Inflammatory macrophage (primary cell): ENCODE results near the gene KCNMB2.

Source experiments
- DNase-seq, 2 donors: peaks; one replicate each; pipeline ENCODE4 v3.0.0-alpha.2; 2020 to 2022

KCNMB2 gene

DNA sequence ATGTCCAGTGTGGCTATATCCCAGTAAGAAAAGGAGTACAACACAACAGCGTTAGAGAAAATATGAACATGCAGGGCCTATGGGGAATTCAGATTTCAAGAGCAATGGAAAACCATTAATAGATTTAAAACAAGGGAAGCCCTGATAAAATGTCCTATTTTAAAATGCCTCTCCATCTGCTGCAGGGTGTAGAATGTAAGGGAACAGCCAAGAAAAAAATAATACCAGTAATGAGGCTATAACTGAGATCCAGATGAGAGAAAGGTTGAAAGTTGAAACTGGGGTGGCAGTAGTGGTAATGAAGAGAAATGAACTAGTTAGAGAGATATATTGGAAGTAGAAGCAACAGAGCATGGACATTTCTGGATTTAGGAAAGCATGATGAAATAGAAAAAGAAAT lies 226.1 kb downstream of the KCNMB2 start:
- DNase-seq, result no peak

DNA sequence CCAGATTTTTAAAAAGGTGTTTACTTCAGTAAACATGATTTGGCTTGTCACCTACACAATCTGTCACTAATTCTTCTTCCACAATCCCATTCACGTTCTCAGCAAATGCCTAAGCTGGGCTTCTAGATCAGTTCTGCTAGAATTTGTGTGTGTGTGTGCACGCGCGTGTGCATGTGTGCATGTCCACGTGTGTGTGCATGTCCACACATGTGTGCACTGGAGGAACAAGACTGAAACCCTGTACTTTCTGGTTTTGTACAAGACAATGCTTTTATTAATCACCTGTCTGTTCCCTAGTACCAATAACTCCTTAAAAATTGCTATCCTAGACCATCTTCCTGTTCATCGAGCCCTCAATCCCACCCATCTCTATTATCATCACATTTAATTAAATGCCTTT lies 229.2 kb downstream of the KCNMB2 start:
- no peak for DNase-seq

DNA sequence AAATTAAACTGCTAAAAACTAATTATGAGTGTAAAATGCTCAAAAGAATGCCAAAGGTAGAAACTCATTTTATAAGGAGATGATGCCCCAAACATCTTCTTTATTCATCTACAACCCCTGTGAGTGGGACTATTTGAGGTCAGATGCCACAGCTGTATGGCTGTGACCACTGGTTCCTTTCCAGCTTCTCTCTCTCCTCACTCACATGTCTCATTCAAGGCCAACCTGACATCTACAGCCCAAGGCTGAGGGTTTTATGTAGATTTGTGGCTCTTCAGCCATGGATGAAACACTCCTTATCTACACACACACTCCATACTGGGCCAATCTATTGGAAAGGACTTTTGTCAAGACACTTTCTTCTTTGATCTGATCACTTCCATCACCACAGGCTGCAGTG lies 231.3 kb downstream of the KCNMB2 start:
- no peak for DNase-seq

DNA sequence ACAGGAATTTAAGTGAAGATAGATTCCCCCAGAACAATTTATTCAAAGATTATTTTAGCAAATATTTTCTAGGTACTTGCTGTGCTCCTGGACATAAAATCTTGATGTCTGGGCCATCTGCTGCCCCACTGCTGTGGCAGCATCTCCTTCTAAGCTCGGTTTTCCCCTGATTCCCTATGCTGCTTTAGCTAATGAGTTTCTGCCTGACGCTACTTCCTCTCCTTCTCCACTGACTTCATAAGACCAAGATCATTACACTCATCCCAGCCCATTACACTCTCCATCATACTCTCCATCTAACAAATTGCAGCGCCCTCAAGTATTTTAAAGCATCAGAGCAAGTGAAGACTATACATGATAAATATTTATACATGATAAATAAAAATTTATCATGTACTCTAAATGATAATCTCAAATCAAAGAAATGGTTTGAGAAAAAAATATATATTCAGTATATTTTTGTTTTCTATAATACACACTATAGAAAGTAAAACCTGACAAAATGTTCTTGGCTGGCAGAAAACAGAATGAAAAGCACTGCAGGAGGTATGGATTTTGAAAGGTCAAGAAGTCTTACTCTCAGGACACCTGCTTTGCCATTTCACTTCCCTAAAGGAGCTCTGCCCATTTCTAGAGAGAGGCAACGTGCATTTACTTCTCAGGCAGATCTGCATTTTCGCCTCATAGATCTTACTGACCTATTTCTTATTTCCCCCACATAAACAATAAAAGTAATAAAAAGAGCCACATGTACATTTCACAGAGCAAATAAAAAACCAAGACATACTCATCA lies 232.0 kb downstream of the KCNMB2 start:
- DNase-seq, result no peak

DNA sequence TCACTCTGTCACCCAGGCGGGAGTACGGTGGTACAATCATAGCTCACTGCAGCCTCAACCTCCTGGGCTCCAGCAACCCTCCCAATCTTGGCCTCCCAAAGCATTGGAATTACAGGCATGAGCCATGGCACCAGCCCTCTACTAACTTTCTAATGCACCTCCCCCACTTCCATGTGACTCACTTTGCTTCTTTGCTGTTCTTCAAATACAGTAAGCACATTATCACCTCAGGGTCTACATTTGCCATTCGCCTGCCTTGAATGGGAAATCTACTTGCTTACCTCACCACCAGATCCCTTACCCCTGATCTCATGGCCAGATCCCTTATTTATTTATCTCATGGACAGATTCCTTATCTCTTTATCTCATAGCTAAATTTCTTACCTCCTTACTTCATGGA lies 235.3 kb downstream of the KCNMB2 start:
- DNase-seq, result no peak

DNA sequence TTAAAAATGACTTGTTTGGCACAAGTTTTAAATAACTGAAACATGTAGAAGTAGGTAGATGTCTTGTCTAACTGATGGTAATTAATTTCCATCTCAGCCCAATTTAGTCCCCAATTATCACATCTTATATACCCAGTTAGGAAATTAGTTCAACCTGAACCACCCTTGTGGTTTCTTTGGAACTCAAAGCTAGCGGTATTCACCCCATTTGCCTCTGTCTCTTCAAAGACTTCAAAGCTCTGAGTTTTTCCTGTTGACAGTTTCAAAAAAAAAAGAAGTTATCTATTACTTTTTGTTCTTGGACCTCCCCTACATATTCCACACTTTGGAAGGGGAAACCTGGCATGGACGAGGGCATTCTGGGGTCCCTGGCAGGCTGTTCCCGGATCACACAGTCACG lies 236.5 kb downstream of the KCNMB2 start:
- no peak for DNase-seq

DNA sequence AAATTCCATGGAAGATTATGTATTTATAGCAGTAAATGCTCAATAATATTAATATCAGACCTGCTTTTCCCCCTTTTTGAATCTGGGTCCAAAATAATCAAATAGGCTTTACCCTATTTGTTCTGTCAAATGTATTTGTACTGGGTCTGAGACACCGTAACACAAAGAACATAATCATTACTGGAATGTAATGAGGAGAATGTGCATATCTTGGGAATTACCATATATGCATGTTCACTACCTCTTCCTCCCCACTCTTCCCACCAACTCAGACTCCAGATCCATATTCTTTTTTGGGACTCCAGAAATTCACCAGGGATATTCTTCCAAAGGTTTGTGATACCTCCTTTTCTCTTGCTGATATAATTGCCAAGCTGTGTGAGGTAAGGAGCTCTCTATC lies 237.1 kb downstream of the KCNMB2 start:
- no peak for DNase-seq

DNA sequence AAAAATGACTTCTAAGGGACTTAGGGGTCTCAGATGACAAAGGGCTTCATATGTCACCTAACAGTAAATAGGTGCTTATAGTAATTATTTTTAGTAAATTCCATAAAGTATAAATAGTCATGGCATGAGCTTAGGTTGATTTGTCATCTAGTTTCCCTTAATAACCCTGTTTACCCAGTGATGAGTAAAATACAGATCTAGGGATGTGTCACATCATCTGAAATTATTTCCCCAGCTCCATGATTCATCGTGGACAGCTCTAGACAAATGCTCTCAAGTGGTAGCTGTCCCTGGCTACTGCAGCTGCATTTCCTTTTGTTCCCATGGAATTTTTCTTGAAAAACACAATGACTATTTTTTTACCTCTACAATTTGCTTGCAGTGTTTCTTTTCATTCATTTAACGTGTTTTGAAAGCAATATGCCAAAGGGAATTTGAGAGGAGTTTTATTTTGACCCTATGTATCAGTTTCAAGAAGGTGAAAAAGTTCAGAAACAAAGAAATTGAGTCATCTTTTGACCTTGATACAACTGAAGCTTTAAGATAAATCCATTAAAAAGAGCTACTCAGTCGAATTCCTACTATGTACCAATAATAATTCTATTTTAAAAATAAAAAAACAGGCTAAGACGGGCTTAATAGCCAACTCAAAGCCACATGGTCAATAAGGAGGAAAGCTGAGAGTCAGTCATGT lies 241.6 kb downstream of the KCNMB2 start:
- DNase-seq, result no peak

DNA sequence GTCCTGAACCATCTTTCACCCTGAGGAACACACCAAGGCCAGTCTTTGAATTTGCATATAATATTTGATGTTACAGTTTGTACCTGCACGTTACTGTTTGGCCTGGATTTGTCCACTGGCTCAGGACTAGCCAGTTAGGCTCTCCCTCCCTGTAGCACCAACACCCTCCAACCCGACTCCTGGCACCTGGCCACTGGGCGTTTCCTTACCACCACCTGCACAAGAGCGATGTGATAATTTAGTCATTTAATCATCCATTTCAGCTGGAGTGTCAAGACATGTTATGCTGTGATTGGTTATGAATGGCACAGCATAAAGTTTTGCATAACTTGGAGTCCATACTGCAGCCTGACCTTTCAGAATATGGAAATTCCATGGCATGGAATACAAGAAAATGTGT lies 242.4 kb downstream of the KCNMB2 start:
- no peak for DNase-seq

DNA sequence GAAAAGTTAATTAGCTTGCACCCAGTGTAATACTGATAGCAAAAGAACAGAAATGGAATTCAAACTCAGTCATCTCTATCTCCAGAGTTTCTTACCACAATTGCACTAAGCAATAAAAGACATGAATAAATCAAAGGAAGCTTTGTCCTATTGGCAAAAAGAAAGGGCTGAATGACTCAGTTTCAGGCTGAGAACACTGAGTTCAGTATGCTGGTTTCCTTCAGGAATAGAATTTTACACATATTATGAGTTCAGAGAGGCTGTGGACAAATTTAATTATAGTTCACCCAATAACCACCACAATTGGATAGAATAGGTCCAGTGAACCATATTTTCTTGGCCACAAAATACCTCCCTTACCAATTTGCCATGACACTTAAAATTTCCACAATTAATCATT lies 249.7 kb downstream of the KCNMB2 start:
- DNase-seq, result no peak

DNA sequence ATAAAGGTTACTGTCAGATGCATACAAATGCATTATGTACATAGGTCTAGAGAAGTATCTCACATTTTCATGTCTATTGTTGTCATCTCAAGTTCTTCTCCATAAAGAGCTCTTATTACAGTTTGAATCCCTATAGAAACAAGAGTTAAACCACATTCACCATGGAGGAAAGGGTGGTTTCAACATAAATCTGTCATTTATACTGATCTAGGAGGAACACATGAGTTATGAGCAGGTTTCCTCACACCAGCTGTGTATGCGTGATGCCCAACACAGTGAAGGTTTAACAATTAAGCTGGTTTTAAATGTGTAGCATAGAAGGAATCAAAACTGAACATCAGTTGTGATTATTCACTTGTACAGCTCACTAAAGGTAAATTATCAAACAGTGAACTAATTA lies 251.7 kb downstream of the KCNMB2 start:
- no peak for DNase-seq

DNA sequence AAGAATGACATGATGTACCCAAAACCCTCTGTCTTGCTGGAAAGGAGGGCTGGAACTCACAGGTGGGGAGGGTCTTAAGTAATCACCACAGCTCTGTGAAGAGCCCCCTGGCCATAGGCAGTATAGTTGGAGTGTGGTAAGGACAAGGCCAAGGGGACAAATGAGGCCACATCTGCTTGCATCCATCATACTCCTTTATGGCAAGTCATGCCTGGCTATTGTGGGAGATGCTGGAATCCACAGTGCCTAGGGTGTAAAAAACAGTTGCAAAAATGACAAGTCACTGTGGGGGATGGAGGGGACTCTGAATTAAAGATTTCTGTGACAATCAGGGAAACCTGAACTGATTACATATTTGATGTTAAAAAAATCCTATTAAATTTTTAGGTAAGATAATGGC lies 258.5 kb downstream of the KCNMB2 start:
- no peak for DNase-seq

DNA sequence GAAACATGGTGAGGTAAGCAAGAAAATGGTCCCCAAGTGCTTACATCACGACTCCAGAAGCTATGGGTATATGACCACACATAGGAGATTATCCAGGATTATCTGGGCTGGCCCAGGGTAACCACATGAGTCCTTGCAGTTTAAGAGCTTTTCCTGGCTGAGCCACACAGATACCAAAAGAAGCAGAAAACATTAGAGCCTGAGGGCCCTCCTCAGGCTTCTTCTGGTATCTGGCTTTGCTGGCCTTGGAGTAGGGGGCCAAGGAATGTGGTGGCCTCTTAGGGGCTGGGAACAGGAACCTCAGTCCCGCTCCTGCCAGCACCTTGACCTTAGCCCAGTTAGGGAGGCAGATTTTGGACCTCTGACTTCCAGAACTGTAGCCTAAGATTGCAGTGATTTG lies 259.1 kb downstream of the KCNMB2 start:
- DNase-seq, result no peak

DNA sequence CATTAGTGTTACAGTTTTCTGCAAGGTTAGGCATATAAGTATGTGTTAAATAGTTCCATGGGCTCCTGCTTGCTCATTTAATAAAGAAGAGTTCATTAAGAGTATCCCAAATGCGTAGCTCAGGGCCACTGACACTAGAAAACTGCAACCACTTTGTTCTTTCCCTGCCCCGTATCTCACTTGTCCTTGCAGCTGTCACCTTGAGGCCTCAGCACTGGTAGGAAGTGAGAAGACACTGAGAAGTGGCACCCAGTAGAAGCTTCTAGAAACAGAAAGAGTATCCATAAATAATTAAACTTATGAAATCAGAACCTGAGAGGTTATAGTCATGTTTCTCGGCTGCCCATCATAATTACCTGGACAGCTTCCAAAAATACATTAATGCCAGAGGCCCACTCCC lies 266.0 kb downstream of the KCNMB2 start:
- no peak for DNase-seq

DNA sequence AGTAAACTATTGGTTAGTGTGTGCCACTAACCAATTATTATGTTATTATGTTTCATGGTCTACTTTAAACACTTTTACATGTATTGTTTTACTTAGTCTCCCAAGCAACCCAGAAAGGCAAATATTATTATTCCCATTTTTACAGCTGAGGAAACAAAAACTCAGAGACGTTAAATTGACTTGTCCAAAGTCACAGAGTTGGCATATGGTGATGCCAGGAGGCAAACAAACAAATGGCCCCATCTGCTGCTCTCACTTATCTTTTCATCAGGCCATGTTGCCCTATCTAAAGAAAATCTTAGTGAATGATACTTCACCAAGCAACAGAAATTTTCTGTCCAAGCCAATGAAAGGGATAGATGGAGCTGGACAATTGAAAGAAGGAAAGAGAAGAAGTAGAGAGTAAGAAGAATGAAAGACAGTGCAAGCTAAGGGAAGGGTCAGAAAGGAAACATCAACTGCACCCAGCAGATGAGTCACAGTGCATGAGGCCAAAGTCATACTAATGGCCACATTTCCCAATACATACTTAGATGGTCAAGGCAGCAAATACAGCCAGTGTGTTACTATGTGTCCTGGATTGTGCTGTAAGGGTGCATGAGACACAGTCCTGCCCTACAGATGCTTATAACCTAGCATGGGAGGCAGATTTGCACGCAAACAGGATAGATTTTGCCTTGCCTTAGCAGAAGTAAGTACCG lies 266.9 kb downstream of the KCNMB2 start:
- DNase-seq, result no peak

DNA sequence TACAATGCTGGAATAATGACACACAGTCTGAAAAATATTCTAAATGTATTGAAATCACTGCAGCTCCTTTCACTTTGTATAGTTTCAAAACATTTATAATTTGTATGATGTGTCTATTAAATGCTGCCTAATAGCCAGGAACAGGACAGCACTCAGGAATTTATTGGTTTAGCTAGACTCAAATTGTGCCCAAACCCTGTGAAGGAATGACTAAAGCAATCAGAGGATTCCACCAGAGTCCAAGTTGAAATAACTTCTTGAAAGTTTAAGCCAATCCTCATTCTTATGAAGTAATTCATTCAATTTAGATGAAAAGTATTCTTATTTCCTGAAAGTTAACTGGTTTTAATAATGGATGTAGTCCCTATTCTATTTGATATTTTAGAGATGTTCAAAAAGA lies 268.4 kb downstream of the KCNMB2 start:
- DNase-seq, result no peak

DNA sequence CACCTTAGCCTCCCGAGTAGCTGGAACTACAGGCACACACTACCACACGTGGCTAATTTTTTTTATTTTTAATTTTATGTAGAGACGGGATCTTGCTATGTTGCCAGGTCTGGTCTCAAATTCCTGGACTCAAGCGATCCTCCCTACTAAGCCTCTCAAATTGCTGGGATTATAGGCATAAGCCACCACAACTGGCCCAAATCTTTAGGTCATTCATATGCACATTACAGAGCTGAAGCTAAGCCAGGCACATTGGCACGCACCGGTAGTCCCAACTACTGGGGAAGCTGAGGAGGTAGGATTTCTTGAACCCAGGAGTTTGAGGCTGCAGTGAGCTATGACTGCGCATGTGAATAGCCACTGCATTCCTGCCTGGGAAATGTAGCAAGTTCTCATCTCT lies 269.5 kb downstream of the KCNMB2 start:
- DNase-seq, result no peak

DNA sequence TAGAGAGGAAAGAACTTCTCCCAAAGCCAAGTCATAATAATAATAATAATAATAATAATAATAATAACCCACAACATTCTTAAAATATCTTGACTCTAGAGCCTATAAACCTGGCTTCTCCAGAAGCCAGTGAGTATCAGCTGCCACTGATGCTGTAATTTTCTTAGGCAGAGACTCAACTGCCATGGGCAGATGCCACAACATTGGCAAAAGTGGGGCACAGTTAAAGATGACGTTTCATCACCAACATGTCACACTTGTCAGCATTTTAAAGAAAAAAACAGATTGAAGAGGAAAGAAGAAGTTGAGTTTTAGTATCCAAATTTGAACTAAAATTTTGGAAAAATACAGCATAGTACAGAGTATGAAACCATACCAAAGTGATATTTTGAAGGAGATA lies 270.4 kb downstream of the KCNMB2 start:
- no peak for DNase-seq

DNA sequence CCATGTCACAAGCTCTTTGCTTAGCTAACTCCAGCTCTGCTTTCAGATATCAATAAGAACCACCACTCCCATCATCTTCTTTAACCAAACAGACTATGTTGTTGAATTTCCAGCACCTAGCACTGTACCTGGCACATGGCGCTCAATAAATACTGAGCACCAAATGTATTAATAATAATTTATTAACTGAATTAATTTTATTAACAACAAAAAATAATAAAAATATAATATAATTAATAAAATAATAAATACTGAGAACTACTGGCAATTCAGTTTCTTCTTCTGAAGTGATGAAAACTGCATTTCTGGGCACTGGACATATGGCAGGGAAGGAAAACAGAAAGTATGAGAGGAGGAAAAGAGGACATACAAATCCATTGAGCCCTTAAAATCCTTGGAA lies 271.5 kb downstream of the KCNMB2 start:
- DNase-seq, result no peak

DNA sequence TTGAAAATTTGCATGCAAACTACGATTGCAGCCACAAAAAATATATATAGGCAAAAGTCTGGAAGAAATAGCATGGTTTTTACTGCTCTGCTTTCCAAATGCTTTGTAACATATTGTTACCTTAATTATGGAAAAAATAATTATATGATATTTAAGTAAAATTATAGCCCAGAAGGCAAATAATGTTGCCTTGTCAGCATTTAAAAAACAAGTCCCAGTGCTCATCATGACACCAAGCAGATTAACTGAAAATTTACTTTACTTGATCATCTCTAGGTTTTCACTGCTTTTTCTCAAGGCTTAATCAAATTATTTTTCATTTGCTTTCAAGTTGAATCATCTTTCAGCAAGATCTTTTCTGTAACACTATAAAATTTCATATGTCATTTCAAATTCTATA lies 272.5 kb downstream of the KCNMB2 start:
- DNase-seq, result no peak

DNA sequence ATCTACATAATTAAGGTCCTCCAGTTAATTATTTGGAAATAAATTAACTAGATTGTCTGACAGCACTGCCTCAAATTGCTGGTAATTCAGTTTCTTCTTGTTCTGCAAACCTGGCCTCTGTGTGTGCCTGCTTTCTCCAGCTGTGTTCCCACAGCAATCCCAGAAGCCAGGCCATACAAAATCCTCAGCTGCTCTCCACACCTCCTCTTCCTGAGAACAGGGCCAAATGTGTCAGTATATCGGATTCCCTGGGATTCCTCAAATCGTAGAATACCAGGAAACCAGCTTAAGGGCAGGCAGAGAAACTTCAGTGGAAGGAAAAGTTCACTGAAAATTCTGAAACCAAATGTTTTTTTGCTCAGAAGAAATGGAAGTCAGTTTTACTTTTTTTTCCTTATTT lies 273.9 kb downstream of the KCNMB2 start:
- no peak for DNase-seq

DNA sequence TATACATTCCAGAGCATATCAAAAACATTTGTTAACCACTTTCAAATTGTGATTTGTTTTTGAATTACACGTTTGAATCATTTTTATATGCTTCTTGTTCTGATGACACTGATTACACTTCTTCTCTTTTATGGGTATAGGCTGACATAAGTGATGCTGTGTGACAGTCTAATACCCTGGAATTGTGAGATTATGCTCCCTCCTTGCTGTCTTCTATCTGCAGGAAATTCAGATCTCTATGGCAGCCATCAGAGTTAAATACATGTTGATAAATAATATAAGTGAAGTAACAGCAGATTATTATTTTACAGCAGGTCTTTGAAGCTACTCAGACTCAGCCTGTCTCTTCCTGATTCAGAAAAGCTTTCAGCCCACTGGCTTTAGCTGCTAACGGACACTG lies 286.5 kb downstream of the KCNMB2 start:
- no peak for DNase-seq

DNA sequence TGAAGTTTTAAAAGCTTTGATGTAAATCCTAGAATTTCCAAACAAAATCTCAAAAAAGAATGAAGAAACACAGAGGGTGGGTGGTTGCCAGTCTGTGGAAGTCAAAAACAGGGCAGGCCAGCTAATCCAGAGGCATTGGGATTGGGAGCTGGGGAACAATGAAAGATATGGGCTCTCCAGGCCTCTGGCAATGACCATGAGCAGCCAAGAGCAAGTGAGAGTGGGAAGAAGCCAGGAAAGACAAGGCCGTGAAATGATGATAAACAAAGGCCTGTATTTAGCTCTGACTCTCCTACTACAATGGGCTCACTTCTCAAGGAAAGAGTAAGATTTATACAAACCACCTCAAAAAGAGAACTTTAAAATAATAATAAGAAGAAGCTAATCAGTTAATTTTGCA lies 286.9 kb downstream of the KCNMB2 start:
- DNase-seq, result no peak
